ENCODE data around the gene ANKMY2. TPM values are rescaled to one million over a fixed set of nuclear protein-coding genes. Genes with fewer than 3 reads are reported as not detected.

Gene ANKMY2
- total RNA-seq: 72.9 TPM

GRCh38 chr7:16645593-16646471, at the start of gene ANKMY2, which contains the start of gene BZW2:
Gene ANKMY2, minus strand, starts transcription at chr7:16645754. Its CDS starts 181 bp downstream, at chr7:16645573.
Gene BZW2, plus strand, starts transcription at chr7:16646181. Its CDS starts 19,263 bp downstream, at chr7:16665444.

Other genes with a start within 250 kb of the ANKMY2 start
- gene CRPPA, start 224.2 kb downstream of the ANKMY2 start, total RNA-seq: 7.2 TPM
- 13.1 TPM for gene SOSTDC1, start 180.0 kb downstream of the ANKMY2 start, total RNA-seq
- gene LRRC72, start 118.9 kb downstream of the ANKMY2 start, total RNA-seq: not detected
- 79.5 TPM for gene BZW2, start 427 bp upstream of the ANKMY2 start, total RNA-seq
- gene TSPAN13, start 108.0 kb upstream of the ANKMY2 start, total RNA-seq: 63.9 TPM
- gene AGR2, start 159.2 kb upstream of the ANKMY2 start, total RNA-seq: not detected
- gene AGR3, start 236.2 kb upstream of the ANKMY2 start, total RNA-seq: not detected